A673 (cell line): Measurements from ENCODE around the gene LAT.

Experiments
- CTCF ChIP-seq: fragments of 300-800, 200-600 bp; sonication (generic); conservative IDR thresholded peaks from 2 replicates; pipeline ENCODE4 v1.5.1; 2017; ENCODE audit warnings: low read depth, mild to moderate bottlenecking, antibody characterized with exemption, low read length, moderate library complexity, mixed read lengths
- EZH2 ChIP-seq: fragments of 200-600 bp; sonication (generic); IDR thresholded peaks from 2 replicates; pipeline ENCODE4 v1.6.1; 2017; ENCODE audit warnings: borderline replicate concordance, low read depth, mild to moderate bottlenecking, mixed read lengths, antibody characterized with exemption, low read length; ENCODE audit not compliant: poor library complexity, severe bottlenecking

GRCh38 chr16:28984091-28984490, 761 bp upstream of the LAT start:
- TF ChIP-seq CTCF = no peak
- no peak for TF ChIP-seq EZH2
